KMS-11 (cell line): ENCODE results near the gene UBFD1.

Experiments used
- H2AFZ ChIP-seq: fragments of 200-600 bp; sonication (generic); 2 replicates; pipeline ENCODE4 v1.6.1; 2016; ENCODE audit warnings: antibody characterized with exemption, mixed run types, low read depth
- H3K27ac ChIP-seq: fragments of 200-600 bp; sonication (generic); 2 replicates; pipeline ENCODE4 v1.6.1; 2016; ENCODE audit warnings: mild to moderate bottlenecking, mixed run types
- H3K27me3 ChIP-seq: fragments of 200-600 bp; sonication (generic); 2 replicates; pipeline ENCODE4 v1.6.1; 2017; ENCODE audit warnings: mild to moderate bottlenecking, low read depth, mixed run types, moderate library complexity; ENCODE audit not compliant: insufficient read depth
- H3K36me3 ChIP-seq: fragments of 200-600 bp; sonication (generic); 2 replicates; pipeline ENCODE4 v1.6.1; 2017; ENCODE audit warnings: mild to moderate bottlenecking, mixed run types; ENCODE audit not compliant: insufficient read depth
- H3K4me1 ChIP-seq: fragments of 200-600 bp; sonication (generic); 2 replicates; pipeline ENCODE4 v1.6.1; 2016; ENCODE audit warnings: mild to moderate bottlenecking, low read depth, mixed run types; ENCODE audit not compliant: poor library complexity, severe bottlenecking
- H3K4me2 ChIP-seq: fragments of 200-600 bp; sonication (generic); 2 replicates; pipeline ENCODE4 v1.7.0; 2016; ENCODE audit warnings: mild to moderate bottlenecking, mixed run types
- H3K4me3 ChIP-seq: fragments of 200-600 bp; sonication (generic); IDR thresholded peaks from 2 replicates; pipeline ENCODE4 v1.6.1; 2017; ENCODE audit warnings: low read depth, low read length, mixed read lengths; ENCODE audit not compliant: insufficient read depth
- H3K79me2 ChIP-seq: fragments of 200-600 bp; sonication (generic); 2 replicates; pipeline ENCODE4 v1.6.1; 2016; ENCODE audit warnings: low read depth, mixed run types; ENCODE audit not compliant: insufficient read depth
- H3K9ac ChIP-seq: fragments of 200-600 bp; sonication (generic); 2 replicates; pipeline ENCODE4 v1.6.1; 2016; ENCODE audit warnings: mild to moderate bottlenecking, mixed run types
- H4K20me1 ChIP-seq: fragments of 200-600 bp; sonication (generic); 2 replicates; pipeline ENCODE4 v1.6.1; 2016; ENCODE audit warnings: mild to moderate bottlenecking, mixed run types; ENCODE audit not compliant: insufficient read depth
- TF ChIP-seq, protein P1 (sequence below): fragments of 200-600 bp; sonication (generic); conservative IDR thresholded peaks from 2 replicates; pipeline ENCODE4 v1.6.1; 2017; ENCODE audit warnings: low read depth, mild to moderate bottlenecking, antibody characterized with exemption, low read length, moderate library complexity, mixed read lengths

Gene UBFD1

DNA sequence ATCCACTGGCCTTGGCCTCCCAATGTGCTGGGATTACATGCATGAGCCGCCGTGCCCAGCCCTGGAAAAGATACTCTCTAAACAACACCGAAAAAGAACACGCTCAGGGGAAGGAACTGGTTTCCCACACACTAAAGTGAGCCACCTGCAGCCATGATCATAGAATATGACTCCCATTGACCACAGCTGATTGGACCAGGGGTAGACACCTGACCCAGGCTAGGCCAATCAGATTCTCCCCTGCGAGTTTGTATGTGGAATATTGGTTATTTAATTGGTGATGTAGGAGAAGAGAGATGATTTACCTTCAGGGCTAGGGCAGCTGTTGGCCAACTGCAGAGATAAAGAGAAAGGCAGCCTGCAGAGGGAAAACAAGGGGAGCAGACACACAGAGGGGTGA, 38.2 kb upstream of the UBFD1 start:
- H3K4me3 ChIP-seq: no peak overlapping the region
- no peak overlapping the region for H3K4me2 ChIP-seq
- H3K79me2 ChIP-seq: no peaks in the 10 kb centered on the region
- TF ChIP-seq, protein P1, sequence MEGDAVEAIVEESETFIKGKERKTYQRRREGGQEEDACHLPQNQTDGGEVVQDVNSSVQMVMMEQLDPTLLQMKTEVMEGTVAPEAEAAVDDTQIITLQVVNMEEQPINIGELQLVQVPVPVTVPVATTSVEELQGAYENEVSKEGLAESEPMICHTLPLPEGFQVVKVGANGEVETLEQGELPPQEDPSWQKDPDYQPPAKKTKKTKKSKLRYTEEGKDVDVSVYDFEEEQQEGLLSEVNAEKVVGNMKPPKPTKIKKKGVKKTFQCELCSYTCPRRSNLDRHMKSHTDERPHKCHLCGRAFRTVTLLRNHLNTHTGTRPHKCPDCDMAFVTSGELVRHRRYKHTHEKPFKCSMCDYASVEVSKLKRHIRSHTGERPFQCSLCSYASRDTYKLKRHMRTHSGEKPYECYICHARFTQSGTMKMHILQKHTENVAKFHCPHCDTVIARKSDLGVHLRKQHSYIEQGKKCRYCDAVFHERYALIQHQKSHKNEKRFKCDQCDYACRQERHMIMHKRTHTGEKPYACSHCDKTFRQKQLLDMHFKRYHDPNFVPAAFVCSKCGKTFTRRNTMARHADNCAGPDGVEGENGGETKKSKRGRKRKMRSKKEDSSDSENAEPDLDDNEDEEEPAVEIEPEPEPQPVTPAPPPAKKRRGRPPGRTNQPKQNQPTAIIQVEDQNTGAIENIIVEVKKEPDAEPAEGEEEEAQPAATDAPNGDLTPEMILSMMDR: no peak
- H3K27me3 ChIP-seq: no peaks in the 10 kb centered on the region
- no peak overlapping the region for H3K27ac ChIP-seq
- no peaks in the 10 kb centered on the region; the same call in none of the 2 replicates for H3K36me3 ChIP-seq
- no peaks in the 10 kb centered on the region for H4K20me1 ChIP-seq
- no peak overlapping the region for H2AFZ ChIP-seq
- H3K9ac ChIP-seq: no peak overlapping the region
- H3K4me1 ChIP-seq: peaks cover 43% of the 10 kb centered on the region

DNA sequence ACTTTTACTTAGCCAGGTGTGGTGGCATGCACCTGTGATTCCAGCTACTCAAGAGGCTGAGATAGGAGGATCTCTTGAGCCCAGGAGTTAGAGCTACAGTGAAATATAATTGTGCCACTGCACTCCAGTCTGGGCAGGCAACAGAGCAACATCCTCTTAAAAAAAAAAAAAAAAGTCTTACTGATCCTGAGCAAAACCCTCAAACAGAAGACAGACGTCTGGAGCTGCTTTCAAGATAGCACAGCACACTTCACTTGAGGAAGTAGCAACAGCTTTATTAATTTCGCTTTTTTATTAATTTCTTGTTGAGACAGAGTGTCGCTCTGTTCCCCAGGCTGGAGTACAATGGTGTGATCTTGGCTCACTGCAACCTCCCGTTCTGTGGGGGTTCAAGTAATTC, 37.0 kb upstream of the UBFD1 start:
- H3K36me3 ChIP-seq: no peaks in the 10 kb centered on the region; the same call in none of the 2 replicates
- H3K27me3 ChIP-seq: no peaks in the 10 kb centered on the region
- H3K4me1 ChIP-seq: peaks cover 31% of the 10 kb centered on the region
- TF ChIP-seq, protein P1: no peak
- no peak overlapping the region for H3K9ac ChIP-seq
- no peaks in the 10 kb centered on the region for H4K20me1 ChIP-seq
- no peaks in the 10 kb centered on the region for H3K79me2 ChIP-seq
- H3K27ac ChIP-seq: no peak overlapping the region
- H3K4me2 ChIP-seq: no peak overlapping the region
- H3K4me3 ChIP-seq: no peak overlapping the region
- H2AFZ ChIP-seq: no peak overlapping the region

DNA sequence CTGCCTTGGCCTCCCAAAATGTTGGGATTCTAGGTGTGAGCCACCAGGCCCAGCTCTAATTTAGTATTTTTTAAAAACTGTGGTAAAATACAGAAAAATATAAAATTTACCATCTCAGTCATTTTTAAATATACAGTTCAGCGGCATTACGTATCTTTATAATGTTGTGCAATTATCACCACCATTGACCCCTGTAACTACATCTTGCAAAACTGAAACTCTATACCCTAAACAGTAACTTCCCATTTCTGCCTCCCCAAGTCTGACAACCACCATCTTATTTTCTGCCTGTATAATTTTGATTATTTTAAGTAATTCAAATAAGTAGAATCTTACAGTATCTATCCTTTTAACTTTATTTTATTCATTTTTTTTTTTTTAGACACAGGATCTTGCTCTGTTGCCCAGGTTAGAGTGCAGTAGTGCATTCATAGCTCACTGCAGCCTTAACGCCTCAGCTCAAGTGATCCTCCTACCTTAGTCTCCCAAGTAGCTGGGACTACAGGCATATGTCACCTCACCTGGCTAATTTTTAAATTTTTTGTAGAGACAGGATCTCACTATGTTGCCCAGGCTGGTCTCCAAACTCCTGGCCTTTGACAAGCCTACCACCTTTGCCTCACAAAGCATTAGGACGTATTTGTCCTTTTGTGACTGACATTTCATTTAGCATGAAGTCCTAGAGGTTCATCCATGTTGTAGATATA, 36.3 kb upstream of the UBFD1 start:
- no peaks in the 10 kb centered on the region for H3K79me2 ChIP-seq
- TF ChIP-seq, protein P1: no peak
- peaks cover 24% of the 10 kb centered on the region for H3K4me1 ChIP-seq
- no peak overlapping the region for H2AFZ ChIP-seq
- no peaks in the 10 kb centered on the region; the same call in none of the 2 replicates for H3K36me3 ChIP-seq
- no peak overlapping the region for H3K4me3 ChIP-seq
- no peak overlapping the region for H3K27ac ChIP-seq
- H3K9ac ChIP-seq: no peak overlapping the region
- H3K27me3 ChIP-seq: no peaks in the 10 kb centered on the region
- H3K4me2 ChIP-seq: no peak overlapping the region
- no peaks in the 10 kb centered on the region for H4K20me1 ChIP-seq

DNA sequence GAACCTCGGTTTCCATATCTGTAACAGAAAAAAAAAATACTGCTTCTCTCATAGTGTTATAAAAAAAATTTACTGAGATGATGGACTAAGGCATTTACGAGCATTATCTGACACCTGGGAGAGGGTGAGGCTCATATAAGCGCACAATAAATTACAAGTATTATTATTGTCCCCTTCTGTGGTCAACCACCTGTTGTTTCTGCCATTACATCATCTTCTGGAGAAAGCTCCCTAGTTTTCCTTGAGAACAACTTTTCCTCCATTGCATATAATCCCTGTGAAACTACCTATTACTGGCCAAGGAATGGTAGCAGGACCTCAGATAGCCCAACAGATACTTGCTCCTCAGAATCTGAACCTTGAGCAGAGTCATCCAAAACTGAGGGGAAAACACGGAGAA, 35.6 kb upstream of the UBFD1 start:
- H2AFZ ChIP-seq: no peak overlapping the region
- peaks cover 16% of the 10 kb centered on the region for H3K4me1 ChIP-seq
- no peaks in the 10 kb centered on the region; the same call in none of the 2 replicates for H3K36me3 ChIP-seq
- H3K79me2 ChIP-seq: no peaks in the 10 kb centered on the region; the same call in 1 of the 2 replicates
- no peak overlapping the region for H3K4me2 ChIP-seq
- no peaks in the 10 kb centered on the region for H3K27me3 ChIP-seq
- no peaks in the 10 kb centered on the region for H4K20me1 ChIP-seq
- H3K9ac ChIP-seq: no peak overlapping the region
- TF ChIP-seq, protein P1: no peak
- H3K4me3 ChIP-seq: no peak overlapping the region
- no peak overlapping the region for H3K27ac ChIP-seq
